ENCODE data around the gene GABPB2.

DNA sequence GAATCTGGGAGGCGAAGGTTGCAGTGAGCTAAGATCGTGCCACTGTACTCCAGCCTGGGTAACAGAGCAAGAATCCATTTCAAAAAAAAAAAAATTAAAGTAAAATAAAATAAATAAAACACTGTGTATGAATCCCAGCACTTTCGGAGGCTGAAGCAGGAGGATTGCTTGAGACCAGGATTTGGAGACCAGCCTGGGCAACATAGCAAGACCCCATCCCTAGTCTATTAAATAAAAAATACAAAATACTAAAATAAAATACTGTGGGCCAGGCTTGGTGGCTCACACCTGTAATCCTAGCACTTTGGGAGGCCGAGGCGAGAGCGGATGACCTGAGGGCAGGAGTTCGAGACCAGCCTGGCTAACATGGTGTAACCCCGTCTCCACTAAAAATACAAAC lies 38.4 kb upstream of the GABPB2 start:
- TF ChIP-seq POLR2A (IDR thresholded peaks at IDR 0.05) = no peak
- TF ChIP-seq, protein P1, sequence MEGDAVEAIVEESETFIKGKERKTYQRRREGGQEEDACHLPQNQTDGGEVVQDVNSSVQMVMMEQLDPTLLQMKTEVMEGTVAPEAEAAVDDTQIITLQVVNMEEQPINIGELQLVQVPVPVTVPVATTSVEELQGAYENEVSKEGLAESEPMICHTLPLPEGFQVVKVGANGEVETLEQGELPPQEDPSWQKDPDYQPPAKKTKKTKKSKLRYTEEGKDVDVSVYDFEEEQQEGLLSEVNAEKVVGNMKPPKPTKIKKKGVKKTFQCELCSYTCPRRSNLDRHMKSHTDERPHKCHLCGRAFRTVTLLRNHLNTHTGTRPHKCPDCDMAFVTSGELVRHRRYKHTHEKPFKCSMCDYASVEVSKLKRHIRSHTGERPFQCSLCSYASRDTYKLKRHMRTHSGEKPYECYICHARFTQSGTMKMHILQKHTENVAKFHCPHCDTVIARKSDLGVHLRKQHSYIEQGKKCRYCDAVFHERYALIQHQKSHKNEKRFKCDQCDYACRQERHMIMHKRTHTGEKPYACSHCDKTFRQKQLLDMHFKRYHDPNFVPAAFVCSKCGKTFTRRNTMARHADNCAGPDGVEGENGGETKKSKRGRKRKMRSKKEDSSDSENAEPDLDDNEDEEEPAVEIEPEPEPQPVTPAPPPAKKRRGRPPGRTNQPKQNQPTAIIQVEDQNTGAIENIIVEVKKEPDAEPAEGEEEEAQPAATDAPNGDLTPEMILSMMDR (IDR thresholded peaks at IDR 0.05) = no peak

Measured in vagina (tissue), 2 donors.